Karpas-422 (cell line): ENCODE data around the gene SKIDA1. TPM values are rescaled to one million over a fixed set of nuclear protein-coding genes. Genes with fewer than 3 reads are reported as not detected.

Source experiments
- DNase-seq: peaks from one replicate; pipeline ENCODE4 v3.0.0-alpha.2; 2015
- H2AFZ ChIP-seq: fragments of 200-600 bp; sonication (generic); 2 replicates; pipeline ENCODE4 v1.6.1; 2014; ENCODE audit warnings: antibody characterized with exemption, low read length, mixed read lengths
- H3K27ac ChIP-seq: fragments of 200-600 bp; sonication (generic); 2 replicates; pipeline ENCODE4 v1.5.1; 2014; ENCODE audit warnings: mild to moderate bottlenecking, low read length, moderate library complexity
- H3K27me3 ChIP-seq: fragments of 200-600 bp; sonication (generic); 2 replicates; pipeline ENCODE4 v1.6.1; 2014; ENCODE audit warnings: low read length, mixed read lengths
- H3K36me3 ChIP-seq: fragments of 200-600 bp; sonication (generic); 2 replicates; pipeline ENCODE4 v1.6.1; 2014; ENCODE audit warnings: low read length, mixed read lengths; ENCODE audit not compliant: insufficient read depth
- H3K4me1 ChIP-seq: fragments of 200-600 bp; sonication (generic); 2 replicates; pipeline ENCODE4 v1.6.1; 2014; ENCODE audit warnings: mild to moderate bottlenecking, low read length, mixed read lengths
- H3K4me2 ChIP-seq: fragments of 200-600 bp; sonication (generic); 2 replicates; pipeline ENCODE4 v1.6.1; 2014; ENCODE audit warnings: low read length, low read depth, mild to moderate bottlenecking; ENCODE audit not compliant: poor library complexity, severe bottlenecking
- H3K4me3 ChIP-seq: fragments of 200-600 bp; sonication (generic); 2 replicates; pipeline ENCODE4 v1.5.1; 2014; ENCODE audit warnings: mild to moderate bottlenecking, antibody characterized with exemption, low read length, mixed read lengths
- H3K79me2 ChIP-seq: fragments of 200-600 bp; sonication (generic); 2 replicates; pipeline ENCODE4 v1.6.1; 2014; ENCODE audit warnings: mild to moderate bottlenecking, low read length, mixed read lengths
- H3K9ac ChIP-seq: fragments of 200-600 bp; sonication (generic); 2 replicates; pipeline ENCODE4 v1.6.0; 2014; ENCODE audit warnings: low read length
- H3K9me2 ChIP-seq: fragments of 200-600 bp; sonication (generic), shearing (Covaris generic); replicated peaks from 2 replicates; pipeline ENCODE4 v1.6.0; 2014; ENCODE audit warnings: mild to moderate bottlenecking, low read length, moderate library complexity; ENCODE audit not compliant: insufficient read depth
- H3K9me3 ChIP-seq: fragments of 300-700, 200-600 bp; sonication (generic); 2 replicates; pipeline ENCODE4 v1.6.1; 2014; ENCODE audit warnings: low read length, mixed read lengths
- H4K20me1 ChIP-seq: fragments of 200-600 bp; sonication (generic); 2 replicates; pipeline ENCODE4 v1.6.1; 2014; ENCODE audit warnings: mild to moderate bottlenecking, antibody characterized with exemption, low read length, low read depth; ENCODE audit not compliant: insufficient read depth
- total RNA-seq: library from RNA; depleted of rRNA; stranded (reverse); fragments of >200 nt; shearing (Covaris generic); gene quantifications from 2 replicates; pipeline ENCODE4 v1.2.3, GENCODE V29; 2014; ENCODE audit warnings: low replicate concordance

SKIDA1 gene
- total RNA-seq, 1 experiment from 2014 or later, result 0.22 TPM

DNA sequence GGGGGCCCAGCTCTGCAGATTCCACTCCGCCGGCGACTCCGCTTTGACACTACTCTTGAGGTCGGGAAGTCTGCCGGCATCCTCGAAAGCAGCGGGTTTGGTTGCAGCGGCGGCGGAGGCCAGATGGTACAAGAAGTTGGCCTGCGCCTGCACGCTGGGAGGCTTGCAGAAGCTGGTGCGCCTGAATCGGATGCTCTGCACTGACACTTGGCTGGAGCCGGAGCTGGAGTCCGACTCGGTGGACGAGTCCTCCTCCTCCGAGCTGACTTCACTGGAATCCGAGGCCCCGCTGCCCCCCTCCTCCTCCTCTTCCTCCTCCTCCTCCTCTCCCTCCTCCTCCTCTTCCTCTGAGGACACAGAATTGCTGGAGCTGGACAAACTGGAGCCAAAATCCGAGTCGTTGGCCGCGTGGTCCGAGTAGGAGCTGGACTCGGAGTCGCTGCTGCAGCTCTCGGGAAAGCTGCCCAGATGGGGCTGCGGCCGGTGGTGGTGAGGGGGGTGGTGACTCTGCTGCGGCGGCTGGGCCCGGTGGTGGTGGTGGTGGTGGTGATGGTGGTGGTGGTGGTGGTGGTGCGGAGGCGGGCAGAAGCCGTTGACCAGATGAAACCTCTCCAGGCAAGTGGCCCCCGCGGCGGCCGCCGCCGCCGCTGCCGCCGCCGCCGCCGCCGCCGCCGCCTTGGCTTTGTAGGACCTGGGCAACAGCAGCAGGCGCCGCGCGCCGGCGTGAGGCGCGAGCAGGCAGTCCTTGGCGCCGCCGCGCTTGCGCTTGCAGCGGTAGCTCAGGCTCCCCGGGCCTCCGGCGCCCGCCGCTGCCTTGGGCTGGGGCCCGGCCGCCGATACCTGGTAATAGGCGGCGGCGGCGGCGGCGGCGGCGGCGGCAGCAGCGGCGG lies 9.0 kb downstream of the SKIDA1 start:
- no peaks in the 10 kb centered on the region for H3K9me3 ChIP-seq
- H3K9ac ChIP-seq, result peak overlapping the region; percentile 66
- no peaks in the 10 kb centered on the region for H3K27me3 ChIP-seq
- DNase-seq, result peak; percentile 82
- H3K4me1 ChIP-seq, result peaks cover 36% of the 10 kb centered on the region
- H3K4me2 ChIP-seq, result peak overlapping the region; percentile 98
- H3K4me3 ChIP-seq, result peak overlapping the region; percentile 68
- no peak overlapping the region for H3K27ac ChIP-seq
- no peaks in the 10 kb centered on the region for H3K79me2 ChIP-seq
- H3K9me2 ChIP-seq, result no peaks in the 10 kb centered on the region
- H4K20me1 ChIP-seq, result no peaks in the 10 kb centered on the region
- H2AFZ ChIP-seq, result peak overlapping the region; percentile 28; the same call in 1 of the 2 replicates
- no peaks in the 10 kb centered on the region for H3K36me3 ChIP-seq

GRCh38 chr10:21515361-21516241 lies 9.9 kb downstream of the SKIDA1 start:
- Histone ChIP-seq H3K36me3 (no peaks in the 10 kb centered on the region), H3K4me2 (peak overlapping the region; percentile 73), H3K4me1 (peaks cover 36% of the 10 kb centered on the region), H3K9me3 (no peaks in the 10 kb centered on the region), H3K9me2 (no peaks in the 10 kb centered on the region), H3K27ac (no peak overlapping the region), H3K79me2 (no peaks in the 10 kb centered on the region), H2AFZ (no peak overlapping the region), H4K20me1 (no peaks in the 10 kb centered on the region), H3K4me3 (peak overlapping the region; percentile 68; the same call in 1 of the 2 replicates), H3K9ac (no peak overlapping the region), H3K27me3 (no peaks in the 10 kb centered on the region)
- DNase-seq, result no peak

DNA sequence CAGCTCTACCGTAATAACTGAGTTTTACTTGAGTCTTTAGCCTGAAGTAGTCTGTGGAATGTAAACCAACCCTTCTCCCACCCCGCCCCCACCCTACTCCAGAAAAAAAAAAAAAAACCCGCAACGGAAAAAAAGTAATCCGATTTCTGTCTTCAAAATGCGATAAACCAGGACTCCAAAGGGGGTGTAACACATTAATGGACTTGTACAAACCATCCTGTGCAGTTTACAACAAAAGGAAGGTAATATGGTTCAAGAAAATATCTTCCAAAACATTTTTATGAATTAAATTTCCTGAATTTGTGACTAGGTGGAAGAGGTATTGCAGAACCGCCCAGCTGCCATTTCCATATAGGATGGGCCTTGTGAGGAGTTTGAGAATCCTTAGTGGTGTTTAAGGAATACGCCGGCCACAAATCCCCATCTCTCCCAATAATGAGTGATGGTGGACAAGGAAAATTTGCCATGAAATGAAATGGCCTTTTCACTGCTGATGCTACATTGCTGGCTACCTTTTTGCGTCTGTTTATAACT lies 10.6 kb downstream of the SKIDA1 start:
- DNase-seq, result no peak
- H4K20me1 ChIP-seq, result no peaks in the 10 kb centered on the region
- no peaks in the 10 kb centered on the region for H3K79me2 ChIP-seq
- no peaks in the 10 kb centered on the region for H3K27me3 ChIP-seq
- H2AFZ ChIP-seq, result no peak overlapping the region
- H3K36me3 ChIP-seq, result no peaks in the 10 kb centered on the region
- H3K4me1 ChIP-seq, result peaks cover 33% of the 10 kb centered on the region
- no peaks in the 10 kb centered on the region for H3K9me2 ChIP-seq
- no peak overlapping the region for H3K9ac ChIP-seq
- no peak overlapping the region for H3K27ac ChIP-seq
- H3K9me3 ChIP-seq, result no peaks in the 10 kb centered on the region
- H3K4me2 ChIP-seq, result no peak overlapping the region
- H3K4me3 ChIP-seq, result no peak overlapping the region

DNA sequence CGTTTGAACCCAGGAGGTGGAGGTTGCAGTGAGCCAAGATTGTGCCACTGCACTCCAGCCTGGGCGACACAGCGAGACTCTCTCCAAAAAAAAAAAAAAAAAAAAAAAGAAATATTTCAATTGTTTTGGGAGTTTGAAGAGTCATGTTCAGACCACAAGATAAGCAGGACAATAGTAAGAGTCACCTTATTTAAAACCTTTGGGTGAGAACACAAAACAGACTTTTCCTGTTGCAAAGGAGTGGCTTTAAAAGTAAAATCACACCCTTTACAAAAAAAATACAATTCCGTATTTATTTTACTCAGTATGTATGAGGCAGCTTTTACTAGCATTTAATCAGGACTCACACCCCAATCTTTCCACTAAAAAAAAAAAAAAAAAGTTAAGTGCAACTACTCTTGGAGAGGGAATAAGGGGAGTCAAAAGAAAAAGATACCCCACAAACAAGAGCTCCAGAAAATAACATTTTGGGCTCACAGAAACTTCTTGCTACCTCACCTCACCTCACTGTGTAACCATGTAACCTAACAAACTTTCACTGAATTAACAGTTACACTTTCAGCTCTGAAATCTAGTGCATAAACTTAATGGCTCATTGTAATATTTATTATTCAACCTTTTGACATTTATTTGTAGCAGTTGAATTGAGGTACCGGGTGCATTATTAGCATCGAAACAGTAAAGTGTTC lies 11.2 kb downstream of the SKIDA1 start:
- Histone ChIP-seq H3K9me2 (no peaks in the 10 kb centered on the region), H3K9me3 (no peaks in the 10 kb centered on the region), H3K4me2 (no peak overlapping the region), H3K27me3 (no peaks in the 10 kb centered on the region), H4K20me1 (no peaks in the 10 kb centered on the region), H3K27ac (no peak overlapping the region), H3K79me2 (no peaks in the 10 kb centered on the region), H3K4me3 (no peak overlapping the region), H3K9ac (no peak overlapping the region), H3K36me3 (no peaks in the 10 kb centered on the region), H3K4me1 (peaks cover 27% of the 10 kb centered on the region), H2AFZ (no peak overlapping the region)
- no peak for DNase-seq

GRCh38 chr10:21513405-21513788 lies 12.1 kb downstream of the SKIDA1 start:
- peaks cover 18% of the 10 kb centered on the region for H3K4me1 ChIP-seq
- H3K36me3 ChIP-seq, result no peaks in the 10 kb centered on the region
- no peak overlapping the region for H2AFZ ChIP-seq
- H3K9me2 ChIP-seq, result no peaks in the 10 kb centered on the region
- H3K4me3 ChIP-seq, result no peak overlapping the region
- H3K27me3 ChIP-seq, result no peaks in the 10 kb centered on the region
- no peaks in the 10 kb centered on the region for H3K9me3 ChIP-seq
- H3K27ac ChIP-seq, result no peak overlapping the region
- H4K20me1 ChIP-seq, result no peaks in the 10 kb centered on the region
- no peak for DNase-seq
- no peak overlapping the region for H3K4me2 ChIP-seq
- H3K79me2 ChIP-seq, result no peaks in the 10 kb centered on the region
- H3K9ac ChIP-seq, result no peak overlapping the region

DNA sequence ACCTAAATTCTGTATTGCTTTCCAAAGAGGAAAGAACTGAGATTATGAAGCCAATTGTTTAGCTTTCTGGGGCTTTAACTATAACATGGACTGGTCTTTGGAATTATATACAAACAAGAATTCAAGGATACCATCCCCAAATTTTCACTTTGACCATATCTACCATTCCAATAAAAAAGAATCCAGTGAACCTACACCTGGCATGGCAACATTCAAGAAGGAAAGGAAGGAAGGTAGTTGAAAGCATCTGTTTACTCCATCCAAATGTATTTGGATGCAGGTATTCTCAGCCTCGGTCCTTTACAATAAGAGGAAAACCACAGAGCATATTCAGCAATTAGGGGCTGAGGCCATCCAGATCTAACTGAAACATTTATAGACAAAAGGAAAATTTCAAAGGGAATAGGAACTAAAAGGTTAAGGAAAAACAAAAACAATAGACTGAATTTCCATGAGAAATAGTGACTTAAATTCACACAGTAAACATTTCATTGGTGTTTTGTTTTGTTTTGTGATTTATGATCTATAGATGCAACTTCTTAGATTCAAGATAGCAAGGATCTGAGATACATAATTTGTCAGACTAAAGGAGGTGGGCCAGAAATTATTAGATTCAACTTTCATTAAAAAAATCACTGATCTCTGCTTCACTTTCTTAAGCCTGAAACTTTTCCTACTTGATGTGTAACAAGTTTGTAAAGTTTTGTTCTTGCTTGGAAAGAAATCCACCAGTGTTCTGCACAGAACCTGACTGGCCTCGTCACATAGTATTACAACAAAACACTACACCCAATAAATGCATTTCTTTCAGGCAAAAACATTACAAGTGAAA lies 12.7 kb downstream of the SKIDA1 start:
- DNase-seq, result no peak
- H3K9me3 ChIP-seq, result no peaks in the 10 kb centered on the region

DNA sequence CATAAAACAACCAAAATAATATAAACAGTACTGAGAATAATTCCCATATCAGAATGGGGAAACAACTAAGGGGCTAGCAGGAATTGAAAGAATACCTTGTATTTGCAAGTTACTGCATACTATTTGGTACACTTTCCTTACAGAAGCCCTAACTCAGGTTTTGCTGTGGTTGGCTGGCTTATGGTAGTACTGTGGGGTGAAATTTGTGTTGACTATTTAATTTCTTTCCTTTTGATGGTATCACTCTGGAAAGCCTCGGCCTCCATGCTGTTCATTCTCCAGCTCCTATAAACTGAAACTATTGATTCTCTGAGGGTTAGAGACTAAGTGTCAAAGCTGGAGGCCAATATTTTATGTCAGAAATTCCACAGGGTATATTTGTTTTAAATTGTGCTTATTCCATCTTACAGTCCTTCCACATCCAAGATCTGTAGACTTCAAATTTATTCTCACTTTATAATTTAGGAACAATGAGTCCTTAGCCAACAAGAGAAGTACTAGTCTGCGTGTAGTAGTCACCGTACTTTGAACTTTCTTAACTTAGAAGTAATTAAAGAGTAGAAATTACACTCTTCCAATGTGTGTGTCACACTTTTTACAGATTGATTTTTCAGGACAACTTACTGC lies 13.4 kb downstream of the SKIDA1 start:
- H3K9me3 ChIP-seq, result no peaks in the 10 kb centered on the region
- no peaks in the 10 kb centered on the region for H3K9me2 ChIP-seq
- no peaks in the 10 kb centered on the region for H4K20me1 ChIP-seq
- DNase-seq, result no peak
- H3K27ac ChIP-seq, result no peak overlapping the region
- H3K4me2 ChIP-seq, result no peak overlapping the region
- no peak overlapping the region for H3K4me3 ChIP-seq
- no peak overlapping the region for H2AFZ ChIP-seq
- no peaks in the 10 kb centered on the region for H3K79me2 ChIP-seq
- no peaks in the 10 kb centered on the region for H3K27me3 ChIP-seq
- H3K36me3 ChIP-seq, result no peaks in the 10 kb centered on the region
- no peak overlapping the region for H3K9ac ChIP-seq
- peaks cover 6% of the 10 kb centered on the region for H3K4me1 ChIP-seq

More for the DNA sequence above, 12.7 kb downstream of the SKIDA1 start:
- Histone ChIP-seq H3K4me3 (no peak overlapping the region), H3K27ac (no peak overlapping the region), H3K4me1 (peaks cover 12% of the 10 kb centered on the region), H2AFZ (no peak overlapping the region), H3K9ac (no peak overlapping the region), H3K4me2 (no peak overlapping the region), H3K36me3 (no peaks in the 10 kb centered on the region), H3K9me2 (no peaks in the 10 kb centered on the region), H3K79me2 (no peaks in the 10 kb centered on the region), H4K20me1 (no peaks in the 10 kb centered on the region), H3K27me3 (no peaks in the 10 kb centered on the region)
